Epidermal melanocyte (primary cell): ENCODE data around the gene SNRNP35.
"Not testable (repeated sequence)": the region's sequence is repeated elsewhere in the genome, so short reads cannot be mapped to it uniquely, and the experiment has no call there.

Experiments
- DNase-seq: peaks from one replicate; pipeline ENCODE4 v3.0.0; 2011; ENCODE audit warnings: low spot score; ENCODE audit not compliant: insufficient read length

The SNRNP35 gene

DNA sequence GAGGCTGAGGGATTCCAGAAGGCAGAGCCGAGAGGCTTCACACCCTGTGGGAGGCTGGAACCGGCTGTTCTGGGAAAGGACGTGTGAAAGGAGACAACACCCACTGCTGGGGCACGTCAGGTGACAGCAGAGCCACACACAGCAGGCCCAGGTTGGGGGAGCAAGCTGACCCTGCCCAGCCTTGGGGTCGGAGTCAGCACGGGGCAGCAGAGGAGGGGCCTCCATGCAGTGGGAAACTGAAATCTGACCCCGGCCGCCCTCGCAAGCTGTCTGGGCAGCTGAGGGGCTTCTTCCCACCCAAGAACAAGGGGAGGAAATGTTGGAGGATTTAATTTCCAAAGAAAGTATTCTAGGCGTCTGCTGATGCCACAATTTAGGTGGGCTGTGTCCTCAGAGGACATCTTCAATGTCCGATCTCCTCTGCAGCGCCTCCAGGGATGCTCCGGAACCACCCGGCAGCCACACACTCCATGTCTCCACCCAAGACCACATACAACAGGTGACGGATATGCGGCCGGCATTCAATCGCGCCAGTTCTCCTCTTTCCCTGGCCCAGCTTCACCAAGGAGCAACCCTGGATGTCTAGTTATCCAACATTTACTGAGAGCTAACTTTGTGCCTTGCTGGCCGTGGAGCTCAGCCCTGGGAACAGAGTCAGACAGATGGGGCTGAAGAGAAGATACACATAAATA, 30.7 kb downstream of the SNRNP35 start:
- DNase-seq = peak; percentile 4

DNA sequence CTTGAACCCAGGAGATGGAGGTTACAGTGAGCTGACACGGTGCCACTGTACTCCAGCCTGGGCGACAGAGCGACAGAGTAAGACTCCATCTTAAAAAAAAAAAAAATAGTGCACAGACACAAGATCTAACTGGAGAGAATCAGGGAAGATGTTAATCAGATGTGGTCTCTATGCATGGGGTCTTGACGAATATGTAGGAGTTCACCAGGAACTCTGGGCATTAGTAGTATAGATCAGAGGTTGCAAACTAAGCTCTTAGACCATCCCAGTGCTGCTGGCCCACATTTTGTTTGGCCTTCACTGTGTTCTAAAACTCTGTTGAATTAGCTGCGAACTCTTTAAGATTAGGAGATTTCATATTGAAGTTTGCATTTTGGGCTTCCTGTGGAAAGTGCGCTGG, 31.6 kb downstream of the SNRNP35 start:
- peak; percentile 2 for DNase-seq

DNA sequence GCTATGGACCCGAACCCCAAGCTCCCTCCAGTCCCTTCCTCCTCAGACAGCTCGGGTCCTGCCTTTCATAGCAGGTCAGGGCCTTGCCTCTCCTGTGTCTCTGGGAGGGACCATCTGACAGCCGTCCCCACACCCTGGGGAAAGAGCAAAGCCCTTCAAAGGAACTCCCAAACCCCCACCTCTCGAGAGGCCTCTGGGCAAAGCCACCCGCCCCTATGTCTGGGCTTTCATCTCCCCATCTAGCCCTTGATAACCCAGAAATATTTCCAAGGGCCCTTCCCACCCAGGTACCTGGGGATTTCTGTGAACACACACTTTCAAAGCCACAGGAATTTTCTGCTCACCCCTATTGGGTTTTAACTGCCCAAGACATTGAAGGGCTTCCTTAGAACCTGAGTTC, 32.1 kb downstream of the SNRNP35 start:
- DNase-seq = peak; percentile 3

DNA sequence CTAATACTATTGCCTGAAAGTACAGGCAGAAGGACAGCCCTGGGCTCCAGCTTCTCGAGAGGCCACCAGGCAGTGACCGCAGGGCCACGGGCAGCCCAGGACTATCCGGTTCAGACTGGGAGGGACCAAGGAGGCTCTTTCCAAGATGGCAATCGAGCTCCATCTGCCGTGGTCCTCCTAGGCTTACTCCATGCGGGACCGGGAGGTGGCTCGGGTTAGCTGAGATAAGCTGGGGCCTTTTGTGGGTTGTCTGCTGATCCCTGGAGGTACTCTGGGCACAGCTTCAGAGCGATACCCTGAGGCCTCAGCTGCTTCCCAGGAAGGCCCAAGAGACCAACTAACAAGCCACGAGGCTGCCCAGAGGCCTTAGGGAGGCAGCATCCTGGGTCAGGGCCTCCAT, 33.1 kb downstream of the SNRNP35 start:
- peak; percentile 3 for DNase-seq

DNA sequence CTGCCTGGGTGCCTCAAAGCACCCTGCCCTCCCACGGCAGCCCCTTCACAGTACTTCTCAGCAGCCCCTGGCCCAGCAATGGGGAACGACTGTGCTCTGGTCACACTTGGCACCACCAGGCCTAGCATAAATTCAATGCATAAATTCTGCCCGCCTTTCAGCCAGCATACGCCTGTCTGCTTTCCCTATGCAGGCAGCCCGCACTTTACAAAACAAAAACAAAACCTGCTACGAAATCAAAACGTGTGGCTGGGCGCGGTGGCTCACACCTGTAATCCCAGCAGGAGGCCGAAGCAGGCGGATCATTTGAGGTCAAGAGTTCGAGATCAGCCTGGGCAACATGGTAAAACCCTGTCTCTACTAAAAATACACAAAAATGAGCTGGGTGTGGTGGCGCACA, 33.5 kb downstream of the SNRNP35 start:
- DNase-seq = no peak

DNA sequence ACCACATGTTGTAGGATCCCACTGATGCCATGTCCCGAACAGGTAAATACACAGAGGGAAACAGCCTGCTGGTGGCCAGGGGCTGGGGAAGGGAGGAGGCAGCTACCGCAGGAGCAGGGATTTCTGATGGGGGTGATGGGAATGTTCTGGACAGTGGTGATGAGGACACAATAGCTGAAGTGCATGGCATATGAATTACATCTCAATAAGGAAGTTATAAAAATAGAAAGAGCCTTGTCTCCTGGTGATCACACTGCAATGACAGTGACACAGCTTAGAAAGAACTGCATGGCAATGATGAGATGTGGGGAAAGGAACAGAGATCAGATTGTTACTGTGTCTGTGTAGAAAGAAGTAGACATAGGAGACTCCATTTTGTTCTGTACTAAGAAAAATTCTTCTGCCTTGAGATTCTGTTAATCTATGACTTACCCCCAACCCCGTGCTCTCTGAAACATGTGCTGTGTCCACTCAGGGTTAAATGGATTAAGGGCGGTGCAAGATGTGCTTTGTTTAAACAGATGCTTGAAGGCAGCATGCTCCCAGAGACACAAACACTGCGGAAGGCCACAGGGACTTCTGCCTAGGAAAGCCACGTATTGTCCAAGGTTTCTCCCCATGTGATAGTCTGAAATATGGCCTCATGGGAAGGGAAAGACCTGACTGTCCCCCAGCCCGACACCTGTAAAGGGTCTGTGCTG, 34.5 kb downstream of the SNRNP35 start:
- peak; percentile 15 for DNase-seq

DNA sequence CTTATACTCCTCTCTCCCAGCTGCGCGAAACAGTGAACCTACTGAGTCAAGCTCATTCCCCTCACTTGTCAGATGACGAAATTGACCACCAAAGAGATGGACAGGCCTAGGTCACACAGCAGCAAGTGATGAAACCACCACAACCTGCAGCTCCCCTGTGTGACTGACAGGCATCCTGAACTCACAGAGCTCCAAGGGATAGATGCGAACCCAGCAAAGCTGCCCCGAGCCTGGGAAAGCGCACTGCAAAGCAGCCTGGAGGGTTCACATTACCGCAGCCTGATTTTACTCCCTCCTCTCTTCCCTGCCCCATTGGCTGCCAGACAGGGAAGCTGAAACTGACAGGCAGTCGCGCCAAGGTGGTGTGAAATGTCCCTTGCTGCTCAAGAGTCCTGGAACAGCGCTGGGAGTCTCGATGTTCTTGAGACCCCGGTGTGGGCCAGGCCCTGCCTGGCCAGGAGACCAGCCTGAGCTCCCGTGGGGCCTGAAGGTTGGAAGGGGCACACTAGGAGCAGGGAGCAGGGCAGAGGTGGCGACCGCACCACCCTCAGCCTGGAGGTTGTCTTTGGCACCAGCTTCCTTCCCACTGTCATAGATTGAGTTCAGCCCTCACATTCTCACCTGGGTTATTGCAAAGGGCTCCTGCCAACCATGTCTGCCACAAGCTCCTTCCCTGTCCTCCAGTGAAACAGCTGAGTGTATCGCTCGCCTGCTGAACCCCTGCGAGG, 36.3 kb downstream of the SNRNP35 start:
- DNase-seq = no peak

DNA sequence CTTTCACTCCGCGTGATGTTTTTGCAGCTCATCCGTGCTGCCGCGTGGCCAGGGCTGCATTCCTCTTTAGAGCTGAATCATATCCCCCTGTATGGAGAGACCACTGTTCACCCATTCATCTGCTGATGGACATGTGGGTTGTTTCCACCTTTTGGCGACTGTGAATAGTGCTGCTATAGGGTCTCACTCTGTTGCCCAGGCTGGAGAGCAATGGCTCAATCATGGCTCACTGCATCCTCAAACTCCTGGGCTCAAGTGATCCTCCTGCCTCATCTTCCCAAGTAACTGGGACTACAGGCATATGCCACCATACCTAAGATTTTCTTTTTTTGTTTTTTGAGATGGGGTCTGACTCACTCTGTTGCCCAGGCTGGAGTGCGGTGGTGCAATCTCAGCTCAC, 39.1 kb downstream of the SNRNP35 start:
- DNase-seq = no peak

DNA sequence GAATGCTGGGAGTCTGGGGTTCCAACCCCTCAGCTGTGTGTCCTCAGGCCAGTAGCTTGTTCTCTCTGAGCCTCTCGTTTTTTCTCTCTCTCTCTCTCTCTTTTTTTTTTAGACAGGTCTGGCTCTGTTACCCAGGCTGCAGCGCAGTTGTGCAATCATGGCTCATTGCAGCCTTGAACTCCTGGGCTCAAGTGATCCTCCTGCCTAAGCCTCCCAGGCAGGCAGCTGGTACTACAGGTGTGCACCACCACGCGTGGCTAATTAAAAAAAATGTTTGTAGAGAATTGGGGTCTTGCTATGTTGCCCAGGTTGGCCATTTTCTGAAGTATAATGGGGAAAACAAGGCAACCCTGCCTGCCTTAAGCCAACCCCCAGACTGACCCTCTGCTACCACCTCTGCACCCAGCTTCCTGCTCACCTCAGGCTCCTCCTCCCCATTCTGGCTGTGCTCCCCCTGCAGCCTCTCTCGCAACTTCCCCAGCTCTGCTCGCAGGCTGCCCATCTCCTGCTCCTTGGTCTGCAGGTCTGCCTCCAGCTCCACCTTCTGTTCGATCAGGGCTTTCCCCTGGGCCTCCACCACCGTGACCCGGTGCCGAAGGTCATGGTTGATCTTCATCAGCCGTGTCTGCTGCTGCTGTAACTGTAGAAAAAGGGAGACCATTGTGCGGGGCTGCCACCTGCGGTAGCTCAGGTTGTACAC, 40.3 kb downstream of the SNRNP35 start:
- DNase-seq = peak; percentile 5

DNA sequence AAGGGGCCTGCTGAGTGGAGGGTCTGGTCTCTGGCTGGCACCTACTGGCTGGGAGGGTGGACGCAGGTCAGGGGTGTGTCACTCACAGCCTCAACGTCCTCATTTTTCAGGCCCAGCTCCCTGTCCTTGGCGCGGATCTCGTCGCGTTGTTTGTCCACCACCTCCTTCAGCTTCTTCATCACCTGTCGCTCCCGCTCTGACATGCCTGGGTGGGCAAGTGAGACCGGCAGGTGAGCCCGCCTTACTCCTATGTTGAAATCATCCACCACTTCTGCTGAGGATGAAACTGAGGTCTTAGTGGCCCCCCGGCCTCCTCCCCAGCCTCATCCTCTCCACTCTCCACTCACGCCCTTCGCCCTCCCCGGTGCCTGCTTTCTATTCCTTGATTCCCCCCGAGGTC, 41.4 kb downstream of the SNRNP35 start:
- no peak for DNase-seq

DNA sequence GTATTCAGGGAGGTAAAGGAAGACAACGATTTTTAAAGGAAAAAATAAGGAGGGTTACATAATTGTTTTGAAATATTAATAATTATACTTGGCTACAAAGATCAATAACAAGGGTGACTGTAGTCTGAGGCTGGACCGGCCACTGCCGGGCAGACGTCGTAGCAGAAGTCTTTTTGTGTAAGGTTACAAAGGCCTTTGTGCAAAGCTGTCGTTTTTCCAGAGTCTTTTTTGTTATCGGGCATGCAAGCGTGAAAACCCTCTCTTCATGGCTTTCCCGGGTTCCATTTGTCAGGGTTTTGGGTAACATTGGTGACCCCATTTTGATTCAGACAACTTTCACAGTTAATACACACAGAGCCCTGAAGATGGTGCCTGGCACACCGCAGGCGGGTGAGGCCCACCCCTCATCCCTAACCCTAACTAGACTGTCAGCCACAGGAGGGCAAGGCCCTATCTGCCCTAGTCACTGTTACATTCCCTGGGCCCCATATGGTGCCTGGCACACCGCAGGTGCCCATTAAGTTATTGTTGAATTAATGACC, 44.3 kb downstream of the SNRNP35 start:
- peak; percentile 5 for DNase-seq

DNA sequence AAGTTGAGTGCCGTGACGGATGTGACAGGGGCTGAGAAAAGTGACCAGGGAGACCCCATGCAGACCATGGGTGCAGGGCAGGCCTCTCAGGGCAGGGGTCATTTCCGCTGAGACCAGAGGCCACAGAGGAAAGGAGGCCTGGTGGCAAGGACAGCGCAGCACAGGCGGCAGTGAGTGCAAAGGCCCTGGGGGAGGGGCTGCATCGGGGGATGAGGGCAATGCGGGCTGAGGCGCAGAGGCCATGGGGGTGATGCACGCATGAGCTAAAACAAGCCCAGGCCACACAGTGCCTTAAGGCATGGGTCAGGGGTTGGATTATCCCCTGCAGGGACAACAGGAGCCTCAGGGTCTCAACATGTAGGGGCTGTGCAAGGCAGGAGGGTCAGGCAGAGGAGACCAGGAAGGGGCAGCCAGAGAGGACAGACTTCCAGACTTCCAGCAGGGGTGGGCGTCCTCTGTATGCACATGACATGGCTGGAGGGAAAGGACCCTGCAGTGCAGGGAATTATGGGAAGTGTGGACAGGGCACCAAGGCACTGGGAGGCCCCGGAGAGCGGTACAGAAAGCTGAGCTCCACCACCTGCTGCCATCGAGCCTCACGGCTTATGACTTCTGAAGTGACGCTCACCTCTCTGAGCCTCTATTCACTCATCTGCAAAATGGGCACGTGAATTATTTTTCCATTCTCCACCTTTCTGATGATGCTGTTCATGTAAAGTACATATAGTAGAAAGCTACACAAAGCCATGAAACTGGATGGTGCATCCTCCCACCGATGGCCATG, 48.3 kb downstream of the SNRNP35 start:
- no peak for DNase-seq

DNA sequence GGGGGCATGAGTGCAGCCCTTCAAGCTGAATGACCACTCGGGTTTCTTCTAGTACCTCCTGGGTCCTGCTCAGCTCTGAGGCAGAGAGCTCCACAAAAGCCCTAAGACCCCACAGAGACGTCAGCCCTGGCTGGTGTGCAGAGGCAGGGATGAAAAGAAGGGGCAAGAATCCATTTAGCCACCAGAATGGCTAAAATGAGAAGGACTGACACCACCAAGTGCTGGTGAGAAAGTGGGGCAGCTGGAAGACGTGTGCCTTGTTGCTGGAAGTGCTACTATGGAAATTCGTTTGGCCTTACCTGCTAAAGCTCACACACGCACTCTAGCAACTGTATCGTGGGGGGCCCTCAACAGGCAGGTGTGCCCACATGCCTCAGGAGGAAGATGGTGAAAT, 48.9 kb downstream of the SNRNP35 start:
- no peak for DNase-seq

DNA sequence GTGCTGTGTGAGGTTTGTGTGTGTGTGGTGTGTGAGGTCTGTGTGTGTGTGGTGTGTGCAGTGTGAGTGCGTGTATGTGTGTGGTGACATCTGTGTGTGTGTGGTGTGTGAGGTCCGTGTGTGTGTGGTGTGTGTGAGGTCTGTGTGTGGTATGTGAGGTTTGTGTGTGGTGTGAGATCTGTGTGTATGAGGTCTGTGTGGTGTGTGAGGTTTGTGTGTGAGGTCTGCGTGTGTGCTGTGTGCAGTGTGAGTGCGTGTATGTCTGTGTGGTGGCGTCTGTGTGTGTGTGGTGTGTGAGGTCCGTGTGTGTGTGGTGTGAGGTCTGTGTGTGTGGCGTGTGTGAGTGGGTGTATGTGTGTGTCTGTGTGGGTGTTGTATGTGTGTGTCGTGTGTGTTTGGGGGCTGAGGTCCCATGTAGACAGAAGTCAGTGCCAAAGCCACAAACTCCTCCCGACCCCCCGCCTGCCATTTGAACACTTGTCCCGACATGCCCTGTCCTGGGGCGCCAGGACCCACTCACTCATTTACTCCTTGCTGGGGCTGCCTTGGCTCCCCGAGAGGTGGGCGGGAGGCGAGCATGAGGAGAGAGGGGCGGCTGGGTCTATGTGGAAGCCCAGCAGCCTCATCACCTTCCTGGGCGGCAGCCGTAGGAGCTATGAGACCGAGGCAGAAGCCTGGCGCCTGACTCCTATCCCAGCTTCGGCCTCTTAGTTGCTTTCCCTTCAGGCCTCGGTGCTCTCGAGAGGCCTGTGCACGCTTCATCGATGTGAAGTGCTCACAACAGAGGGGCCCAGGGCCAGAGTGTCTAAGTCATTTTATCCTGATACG, 55.1 kb downstream of the SNRNP35 start:
- DNase-seq = no peak

DNA sequence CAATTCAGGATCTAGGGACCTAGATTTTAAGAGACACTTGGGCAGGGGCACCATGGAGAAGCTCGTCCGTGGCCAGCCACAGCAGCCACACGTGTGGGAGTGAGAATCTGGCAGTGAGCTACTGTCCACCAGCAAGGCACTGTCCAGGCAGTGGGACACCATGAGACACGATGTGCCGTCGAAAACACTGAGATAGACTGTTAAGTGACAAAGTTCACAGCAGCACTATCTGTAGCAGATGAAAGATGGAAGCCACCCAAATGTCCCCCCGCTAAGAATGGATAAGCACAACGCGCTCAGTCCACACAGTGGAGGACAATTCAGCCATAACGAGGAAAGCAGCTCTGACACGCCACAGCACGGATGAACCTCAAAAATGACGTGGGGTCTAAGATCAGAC, 55.9 kb downstream of the SNRNP35 start:
- DNase-seq = no peak

DNA sequence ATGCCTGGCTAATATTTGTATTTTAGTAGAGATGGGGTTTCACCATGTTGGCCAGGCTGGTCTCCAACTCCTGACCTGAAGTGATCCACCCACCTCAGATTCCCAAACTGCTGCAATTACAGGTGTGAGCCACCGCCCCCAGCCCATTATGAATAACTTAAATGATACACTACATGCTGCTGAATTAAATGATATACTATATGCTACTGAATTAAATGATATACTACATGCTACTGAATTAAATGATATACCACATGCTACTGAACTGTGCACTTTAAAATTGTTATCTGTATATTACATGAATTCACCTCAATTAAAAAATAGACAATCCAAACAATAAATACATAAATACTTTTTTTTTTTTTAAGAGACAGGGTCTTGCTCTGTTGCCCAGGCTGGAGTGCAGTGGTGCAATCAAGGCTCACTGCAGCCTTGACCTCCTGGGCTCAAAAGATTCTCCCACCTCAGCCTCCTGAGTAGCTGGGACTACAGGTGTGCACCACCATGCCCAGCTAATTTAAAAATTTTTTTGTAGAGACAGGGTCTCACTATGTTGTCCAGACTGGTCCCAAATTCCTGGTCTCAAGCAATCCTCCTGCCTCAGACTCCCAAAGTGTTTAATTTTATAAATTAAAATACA, 56.8 kb downstream of the SNRNP35 start:
- not testable (repeated sequence) for DNase-seq

DNA sequence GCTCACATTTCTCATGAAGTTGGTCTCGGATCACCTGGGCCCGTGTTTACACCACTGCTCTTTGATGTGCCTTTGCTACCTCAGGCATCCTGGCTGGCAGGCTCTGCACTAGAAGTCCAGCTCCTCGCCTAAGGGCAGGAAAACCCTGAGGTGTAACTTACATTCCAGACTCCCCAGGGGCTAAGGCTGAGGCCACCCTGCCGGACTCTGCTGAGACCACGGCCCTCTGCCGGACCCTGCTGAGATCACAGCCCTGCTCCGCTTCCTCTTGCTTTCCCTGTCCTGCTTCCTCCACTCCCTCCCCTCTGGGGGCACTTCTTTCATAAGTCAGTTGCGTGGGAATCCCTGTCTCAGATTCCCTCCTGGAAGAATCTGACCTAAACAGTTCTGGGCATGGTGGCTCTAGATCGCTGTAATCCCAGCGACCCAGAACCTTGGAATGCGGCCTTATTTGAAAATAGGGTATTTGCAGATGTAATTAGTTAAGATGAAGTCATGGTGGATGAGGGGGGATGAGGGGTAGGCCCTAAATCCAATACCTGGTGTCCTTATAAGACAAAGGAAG, 58.4 kb downstream of the SNRNP35 start:
- DNase-seq = no peak
